HEK293T (cell line): Measurements from ENCODE around the gene DOCK3.

Source experiments
- ARNT ChIP-seq: fragments of 450-650 bp; IDR thresholded peaks from 2 replicates; pipeline ENCODE4 v1.6.1; 2017; ENCODE audit warnings: mild to moderate bottlenecking
- BHLHE40 ChIP-seq: fragments of 450-650 bp; IDR thresholded peaks from 2 replicates; pipeline ENCODE4 v1.6.1; 2016; ENCODE audit warnings: mild to moderate bottlenecking, moderate library complexity, borderline replicate concordance
- CTBP1 ChIP-seq: fragments of 450-650 bp; IDR thresholded peaks from 2 replicates; pipeline ENCODE4 v1.6.1; 2016; ENCODE audit warnings: borderline replicate concordance
- ELF4 ChIP-seq: fragments of 450-650 bp; IDR thresholded peaks from 2 replicates; pipeline ENCODE4 v1.6.1; 2017; ENCODE audit warnings: antibody characterized with exemption
- FOXA1 ChIP-seq: fragments of 450-650 bp; IDR thresholded peaks from 2 replicates; pipeline ENCODE4 v1.6.1; 2016; ENCODE audit warnings: mild to moderate bottlenecking
- FOXK2 ChIP-seq: fragments of 450-650 bp; IDR thresholded peaks from 2 replicates; pipeline ENCODE4 v1.6.1; 2016; ENCODE audit warnings: mild to moderate bottlenecking
- L3MBTL2 ChIP-seq: fragments of 450-650 bp; conservative IDR thresholded peaks from 2 replicates; pipeline ENCODE4 v1.6.1; 2016; ENCODE audit warnings: mild to moderate bottlenecking
- NFRKB ChIP-seq: fragments of 450-650 bp; IDR thresholded peaks from 2 replicates; pipeline ENCODE4 v1.6.1; 2016; ENCODE audit warnings: mild to moderate bottlenecking, moderate library complexity
- SP1 ChIP-seq: fragments of 450-650 bp; IDR thresholded peaks from 2 replicates; pipeline ENCODE4 v1.6.1; 2017
- SUZ12 ChIP-seq: fragments of 450-650 bp; IDR thresholded peaks from 2 replicates; pipeline ENCODE4 v1.6.1; 2016; ENCODE audit warnings: mild to moderate bottlenecking

DNA sequence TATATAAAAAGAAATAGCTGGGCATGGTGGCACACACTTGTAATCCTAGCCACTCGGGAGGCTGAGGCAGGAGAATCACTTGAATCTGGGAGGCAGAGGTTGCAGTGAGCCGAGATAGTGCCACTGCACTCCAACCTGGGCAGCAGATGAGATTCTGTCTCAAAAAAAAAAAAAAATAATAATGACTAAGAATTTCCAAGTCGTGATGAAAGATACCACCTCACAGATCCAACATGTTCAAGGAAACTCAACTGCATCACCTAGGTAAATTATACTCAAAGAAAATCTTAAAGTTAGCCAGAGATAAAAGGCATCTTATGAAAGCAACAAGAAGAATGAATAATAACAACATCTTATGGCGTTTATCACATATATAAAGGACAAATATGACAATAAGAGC is 50.1 kb downstream of the DOCK3 start:
- TF ChIP-seq ARNT (no peak), NFRKB (no peak), ELF4 (no peak), L3MBTL2 (no peak), BHLHE40 (no peak), FOXK2 (no peak), SUZ12 (no peak), SP1 (no peak), CTBP1 (no peak), FOXA1 (no peak)
